SK-N-SH (cell line): ENCODE data around the gene SERTAD4. TPM values are rescaled to one million over a fixed set of nuclear protein-coding genes. Genes with fewer than 3 reads are reported as not detected.

Source experiments
- CHD2 ChIP-seq: fragments of 150-350 bp; IDR thresholded peaks from 2 replicates; pipeline ENCODE4 v1.6.1; 2018; ENCODE audit warnings: low read length; ENCODE audit not compliant: partially characterized antibody
- EZH2phosphoT487 ChIP-seq: fragments of 200-600 bp; sonication (generic); IDR thresholded peaks from 2 replicates; pipeline ENCODE4 v1.6.1; 2017; ENCODE audit warnings: low read depth, mixed run types, mild to moderate bottlenecking, antibody characterized with exemption, moderate library complexity, borderline replicate concordance
- FOXJ3 ChIP-seq: sonication (generic); formaldehyde crosslinking; IDR thresholded peaks from 2 replicates; pipeline ENCODE4 v1.5.1; 2020; ENCODE audit warnings: mild to moderate bottlenecking, missing genetic modification reagents
- GATA2 ChIP-seq: sonication (generic); formaldehyde crosslinking; IDR thresholded peaks from 2 replicates; pipeline ENCODE4 v1.5.0; 2020; ENCODE audit warnings: mild to moderate bottlenecking, missing genetic modification reagents
- JUND ChIP-seq: IDR thresholded peaks from 2 replicates; pipeline ENCODE4 v1.4.0; 2012
- MEF2A ChIP-seq: IDR thresholded peaks from 2 replicates; pipeline ENCODE4 v1.4.0; 2012; ENCODE audit warnings: low read depth, borderline replicate concordance
- NFIC ChIP-seq: IDR thresholded peaks from 2 replicates; pipeline ENCODE4 v1.4.0; 2012; ENCODE audit warnings: borderline replicate concordance
- NRF1 ChIP-seq: IDR thresholded peaks from 2 replicates; pipeline ENCODE4 v1.6.1; 2012; ENCODE audit warnings: low read depth, mild to moderate bottlenecking, low read length
- POLR2AphosphoS5 ChIP-seq: IDR thresholded peaks from 2 replicates; pipeline ENCODE4 v1.6.1; 2012; ENCODE audit warnings: low read depth, low read length
- RCOR1 ChIP-seq: fragments of 150-350 bp; IDR thresholded peaks from 2 replicates; pipeline ENCODE4 v1.6.1; 2017; ENCODE audit warnings: antibody characterized with exemption, low read length
- RXRA ChIP-seq: IDR thresholded peaks from 2 replicates; pipeline ENCODE4 v1.4.0; 2012; ENCODE audit warnings: low read depth, mild to moderate bottlenecking, borderline replicate concordance
- SIN3A ChIP-seq: IDR thresholded peaks from 2 replicates; pipeline ENCODE4 v1.6.1; 2012; ENCODE audit warnings: low read depth, mild to moderate bottlenecking, low read length, moderate library complexity, borderline replicate concordance
- TAF1 ChIP-seq: IDR thresholded peaks from 2 replicates; pipeline ENCODE4 v1.6.1; 2012; ENCODE audit warnings: low read depth, mild to moderate bottlenecking, low read length, moderate library complexity, borderline replicate concordance
- TCF12 ChIP-seq: IDR thresholded peaks from 2 replicates; pipeline ENCODE4 v1.4.0; 2012
- YY1 ChIP-seq: IDR thresholded peaks from 2 replicates; pipeline ENCODE4 v1.4.0; 2012; ENCODE audit warnings: low read depth, mild to moderate bottlenecking
- polyA plus RNA-seq, 3 experiments: library from polyadenylated mRNA; depleted of rRNA; stranded (reverse); fragments of >200 nt; gene quantifications; 2 replicates each; pipeline ENCODE4 v1.2.3, GENCODE V29; 2012
- TF ChIP-seq, protein P1 (sequence below): fragments of 150-350 bp; IDR thresholded peaks from 2 replicates; pipeline ENCODE4 v1.6.1; 2017; ENCODE audit warnings: antibody characterized with exemption, low read length, low read depth, borderline replicate concordance
- TF ChIP-seq, protein P2 (sequence below): fragments of 200-600 bp; sonication (generic); IDR thresholded peaks from 2 replicates; pipeline ENCODE4 v1.6.1; 2017; ENCODE audit warnings: antibody characterized with exemption, mild to moderate bottlenecking, moderate library complexity
- TF ChIP-seq, protein P3 (sequence below): IDR thresholded peaks from 2 replicates; pipeline ENCODE4 v1.4.0; 2012; ENCODE audit warnings: low read depth
- TF ChIP-seq, protein P4 (sequence below): IDR thresholded peaks from 2 replicates; pipeline ENCODE4 v1.6.1; 2012; ENCODE audit warnings: mild to moderate bottlenecking, low read depth, low read length, moderate library complexity
- TF ChIP-seq, protein P5 (sequence below): fragments of 150-350 bp; IDR thresholded peaks from 2 replicates; pipeline ENCODE4 v1.6.1; 2016; ENCODE audit warnings: mild to moderate bottlenecking, low read depth, low read length

SERTAD4 gene
- polyA plus RNA-seq, 1 of the 3 experiments (the other 2 are of a cell fraction): 2.9 TPM

DNA sequence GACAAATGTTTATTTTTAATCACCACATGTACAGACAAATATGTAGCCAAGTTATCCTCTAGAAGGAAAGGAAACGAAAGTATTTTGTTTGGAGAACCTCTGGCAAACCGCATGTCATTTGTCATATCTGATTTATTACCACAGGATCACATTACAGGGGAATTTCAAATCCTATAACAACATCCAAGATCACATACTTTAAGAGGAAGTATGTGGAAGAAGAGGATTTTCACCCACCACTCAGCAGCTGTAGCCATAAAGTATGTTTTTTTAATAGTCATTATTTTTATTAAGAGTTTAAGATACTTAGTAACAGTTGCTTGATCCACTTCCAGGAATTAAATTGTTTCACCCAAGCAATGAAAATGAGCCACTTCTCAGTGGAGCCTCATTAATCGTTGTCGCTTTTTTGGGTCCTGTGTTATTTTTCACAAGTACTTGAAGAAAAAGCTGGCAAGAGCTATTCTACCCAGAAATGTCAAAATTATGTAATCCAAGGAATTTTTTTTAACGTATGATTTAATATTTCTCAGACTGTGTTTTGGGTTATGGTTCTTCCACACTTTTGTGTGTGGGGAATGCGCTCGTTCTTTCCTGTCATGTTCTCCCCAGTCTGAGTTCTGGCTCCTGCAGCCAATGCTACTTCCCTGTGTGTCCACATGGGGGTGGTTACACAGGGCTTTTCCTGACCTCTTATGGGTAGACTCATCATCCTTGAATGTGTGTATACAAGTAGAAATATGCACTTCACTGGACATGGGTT is 6.9 kb downstream of the SERTAD4 start (continued):
- TF ChIP-seq FOXJ3 (CRISPR knock-in tag): no peak
- TF ChIP-seq, protein P1, sequence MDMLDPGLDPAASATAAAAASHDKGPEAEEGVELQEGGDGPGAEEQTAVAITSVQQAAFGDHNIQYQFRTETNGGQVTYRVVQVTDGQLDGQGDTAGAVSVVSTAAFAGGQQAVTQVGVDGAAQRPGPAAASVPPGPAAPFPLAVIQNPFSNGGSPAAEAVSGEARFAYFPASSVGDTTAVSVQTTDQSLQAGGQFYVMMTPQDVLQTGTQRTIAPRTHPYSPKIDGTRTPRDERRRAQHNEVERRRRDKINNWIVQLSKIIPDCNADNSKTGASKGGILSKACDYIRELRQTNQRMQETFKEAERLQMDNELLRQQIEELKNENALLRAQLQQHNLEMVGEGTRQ: no peak
- no peak for TF ChIP-seq RCOR1
- TF ChIP-seq JUND: peak; percentile 55
- no peak for TF ChIP-seq RXRA
- TF ChIP-seq MEF2A: 0 out of 2 replicates have a peak, but pooled peaks have one; percentile 48
- TF ChIP-seq CHD2: no peak
- no peak; the same call in 1 of the 2 replicates for TF ChIP-seq SIN3A
- TF ChIP-seq, protein P2, sequence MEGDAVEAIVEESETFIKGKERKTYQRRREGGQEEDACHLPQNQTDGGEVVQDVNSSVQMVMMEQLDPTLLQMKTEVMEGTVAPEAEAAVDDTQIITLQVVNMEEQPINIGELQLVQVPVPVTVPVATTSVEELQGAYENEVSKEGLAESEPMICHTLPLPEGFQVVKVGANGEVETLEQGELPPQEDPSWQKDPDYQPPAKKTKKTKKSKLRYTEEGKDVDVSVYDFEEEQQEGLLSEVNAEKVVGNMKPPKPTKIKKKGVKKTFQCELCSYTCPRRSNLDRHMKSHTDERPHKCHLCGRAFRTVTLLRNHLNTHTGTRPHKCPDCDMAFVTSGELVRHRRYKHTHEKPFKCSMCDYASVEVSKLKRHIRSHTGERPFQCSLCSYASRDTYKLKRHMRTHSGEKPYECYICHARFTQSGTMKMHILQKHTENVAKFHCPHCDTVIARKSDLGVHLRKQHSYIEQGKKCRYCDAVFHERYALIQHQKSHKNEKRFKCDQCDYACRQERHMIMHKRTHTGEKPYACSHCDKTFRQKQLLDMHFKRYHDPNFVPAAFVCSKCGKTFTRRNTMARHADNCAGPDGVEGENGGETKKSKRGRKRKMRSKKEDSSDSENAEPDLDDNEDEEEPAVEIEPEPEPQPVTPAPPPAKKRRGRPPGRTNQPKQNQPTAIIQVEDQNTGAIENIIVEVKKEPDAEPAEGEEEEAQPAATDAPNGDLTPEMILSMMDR: peak; percentile 66
- TF ChIP-seq, protein P3, sequence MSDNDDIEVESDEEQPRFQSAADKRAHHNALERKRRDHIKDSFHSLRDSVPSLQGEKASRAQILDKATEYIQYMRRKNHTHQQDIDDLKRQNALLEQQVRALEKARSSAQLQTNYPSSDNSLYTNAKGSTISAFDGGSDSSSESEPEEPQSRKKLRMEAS: 0 out of 2 replicates have a peak, but pooled peaks have one; percentile 25
- TF ChIP-seq GATA2: no peak
- peak; percentile 86 for TF ChIP-seq TCF12
- TF ChIP-seq, protein P4, sequence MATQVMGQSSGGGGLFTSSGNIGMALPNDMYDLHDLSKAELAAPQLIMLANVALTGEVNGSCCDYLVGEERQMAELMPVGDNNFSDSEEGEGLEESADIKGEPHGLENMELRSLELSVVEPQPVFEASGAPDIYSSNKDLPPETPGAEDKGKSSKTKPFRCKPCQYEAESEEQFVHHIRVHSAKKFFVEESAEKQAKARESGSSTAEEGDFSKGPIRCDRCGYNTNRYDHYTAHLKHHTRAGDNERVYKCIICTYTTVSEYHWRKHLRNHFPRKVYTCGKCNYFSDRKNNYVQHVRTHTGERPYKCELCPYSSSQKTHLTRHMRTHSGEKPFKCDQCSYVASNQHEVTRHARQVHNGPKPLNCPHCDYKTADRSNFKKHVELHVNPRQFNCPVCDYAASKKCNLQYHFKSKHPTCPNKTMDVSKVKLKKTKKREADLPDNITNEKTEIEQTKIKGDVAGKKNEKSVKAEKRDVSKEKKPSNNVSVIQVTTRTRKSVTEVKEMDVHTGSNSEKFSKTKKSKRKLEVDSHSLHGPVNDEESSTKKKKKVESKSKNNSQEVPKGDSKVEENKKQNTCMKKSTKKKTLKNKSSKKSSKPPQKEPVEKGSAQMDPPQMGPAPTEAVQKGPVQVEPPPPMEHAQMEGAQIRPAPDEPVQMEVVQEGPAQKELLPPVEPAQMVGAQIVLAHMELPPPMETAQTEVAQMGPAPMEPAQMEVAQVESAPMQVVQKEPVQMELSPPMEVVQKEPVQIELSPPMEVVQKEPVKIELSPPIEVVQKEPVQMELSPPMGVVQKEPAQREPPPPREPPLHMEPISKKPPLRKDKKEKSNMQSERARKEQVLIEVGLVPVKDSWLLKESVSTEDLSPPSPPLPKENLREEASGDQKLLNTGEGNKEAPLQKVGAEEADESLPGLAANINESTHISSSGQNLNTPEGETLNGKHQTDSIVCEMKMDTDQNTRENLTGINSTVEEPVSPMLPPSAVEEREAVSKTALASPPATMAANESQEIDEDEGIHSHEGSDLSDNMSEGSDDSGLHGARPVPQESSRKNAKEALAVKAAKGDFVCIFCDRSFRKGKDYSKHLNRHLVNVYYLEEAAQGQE: no peak
- TF ChIP-seq NFIC: peak; percentile 76
- no peak for TF ChIP-seq TAF1
- no peak for TF ChIP-seq NRF1
- peak; percentile 42; the same call in 1 of the 2 replicates for TF ChIP-seq POLR2AphosphoS5
- no peak for TF ChIP-seq EZH2phosphoT487
- TF ChIP-seq YY1: no peak
- TF ChIP-seq, protein P5, sequence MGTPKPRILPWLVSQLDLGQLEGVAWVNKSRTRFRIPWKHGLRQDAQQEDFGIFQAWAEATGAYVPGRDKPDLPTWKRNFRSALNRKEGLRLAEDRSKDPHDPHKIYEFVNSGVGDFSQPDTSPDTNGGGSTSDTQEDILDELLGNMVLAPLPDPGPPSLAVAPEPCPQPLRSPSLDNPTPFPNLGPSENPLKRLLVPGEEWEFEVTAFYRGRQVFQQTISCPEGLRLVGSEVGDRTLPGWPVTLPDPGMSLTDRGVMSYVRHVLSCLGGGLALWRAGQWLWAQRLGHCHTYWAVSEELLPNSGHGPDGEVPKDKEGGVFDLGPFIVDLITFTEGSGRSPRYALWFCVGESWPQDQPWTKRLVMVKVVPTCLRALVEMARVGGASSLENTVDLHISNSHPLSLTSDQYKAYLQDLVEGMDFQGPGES: no peak
- TF ChIP-seq, all 33 proteins: peak for 14
